RWPE2 (cell line): ENCODE measurements around the gene COPA.
A peak's percentile ranks its signal among the peaks of the same experiment; 100 is the strongest.
"Not testable (repeated sequence)": the region's sequence is repeated elsewhere in the genome, so short reads cannot be mapped to it uniquely, and the experiment has no call there.

Source experiments
- ATAC-seq: fragments of 200-7000 bp; cut with Tn5 transposase; 3 replicates; pipeline ENCODE4 v1.9.1; 2021; ENCODE audit warnings: low read depth
- DNase-seq: peaks from one replicate; pipeline ENCODE4 v3.0.0-alpha.2; 2020; ENCODE audit warnings: low spot score
- H3K27ac ChIP-seq: fragments of 450-650 bp; 2 replicates; pipeline ENCODE4 v1.5.1; 2017; ENCODE audit warnings: mild to moderate bottlenecking; ENCODE audit not compliant: poor library complexity, severe bottlenecking
- H3K27me3 ChIP-seq: fragments of 250-450 bp; sonication (Bioruptor Pico); 2 replicates; pipeline ENCODE4 v1.5.1; 2021; ENCODE audit warnings: mild to moderate bottlenecking, moderate library complexity; ENCODE audit not compliant: insufficient read depth, poor library complexity, severe bottlenecking
- H3K36me3 ChIP-seq: fragments of 250-450 bp; sonication (Bioruptor Pico); 2 replicates; pipeline ENCODE4 v1.5.1; 2020; ENCODE audit warnings: low read depth, mild to moderate bottlenecking, moderate library complexity
- H3K4me1 ChIP-seq: fragments of 250-450 bp; sonication (Bioruptor Pico); 2 replicates; pipeline ENCODE4 v1.5.1; 2021; ENCODE audit warnings: mild to moderate bottlenecking, moderate library complexity; ENCODE audit not compliant: insufficient read depth, poor library complexity, severe bottlenecking
- H3K4me3 ChIP-seq: fragments of 250-450 bp; sonication (Bioruptor Pico); 2 replicates; pipeline ENCODE4 v1.5.1; 2021; ENCODE audit warnings: mild to moderate bottlenecking, moderate library complexity; ENCODE audit not compliant: severe bottlenecking
- H3K9me3 ChIP-seq: fragments of 250-450 bp; sonication (Bioruptor Pico); 2 replicates; pipeline ENCODE4 v1.5.1; 2021; ENCODE audit warnings: mild to moderate bottlenecking, moderate library complexity; ENCODE audit not compliant: severe bottlenecking
- TF ChIP-seq, protein P1 (sequence below): fragments of 450-650 bp; IDR thresholded peaks from one replicate; pipeline ENCODE4 v1.5.1; 2017; ENCODE audit warnings: mild to moderate bottlenecking, moderate library complexity; ENCODE audit not compliant: poor library complexity, severe bottlenecking

COPA gene

GRCh38 chr1:160300173-160300572 lies 42.9 kb downstream of the COPA start:
- H3K4me3 ChIP-seq, result no peak overlapping the region
- TF ChIP-seq, protein P1, sequence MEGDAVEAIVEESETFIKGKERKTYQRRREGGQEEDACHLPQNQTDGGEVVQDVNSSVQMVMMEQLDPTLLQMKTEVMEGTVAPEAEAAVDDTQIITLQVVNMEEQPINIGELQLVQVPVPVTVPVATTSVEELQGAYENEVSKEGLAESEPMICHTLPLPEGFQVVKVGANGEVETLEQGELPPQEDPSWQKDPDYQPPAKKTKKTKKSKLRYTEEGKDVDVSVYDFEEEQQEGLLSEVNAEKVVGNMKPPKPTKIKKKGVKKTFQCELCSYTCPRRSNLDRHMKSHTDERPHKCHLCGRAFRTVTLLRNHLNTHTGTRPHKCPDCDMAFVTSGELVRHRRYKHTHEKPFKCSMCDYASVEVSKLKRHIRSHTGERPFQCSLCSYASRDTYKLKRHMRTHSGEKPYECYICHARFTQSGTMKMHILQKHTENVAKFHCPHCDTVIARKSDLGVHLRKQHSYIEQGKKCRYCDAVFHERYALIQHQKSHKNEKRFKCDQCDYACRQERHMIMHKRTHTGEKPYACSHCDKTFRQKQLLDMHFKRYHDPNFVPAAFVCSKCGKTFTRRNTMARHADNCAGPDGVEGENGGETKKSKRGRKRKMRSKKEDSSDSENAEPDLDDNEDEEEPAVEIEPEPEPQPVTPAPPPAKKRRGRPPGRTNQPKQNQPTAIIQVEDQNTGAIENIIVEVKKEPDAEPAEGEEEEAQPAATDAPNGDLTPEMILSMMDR, result no peak
- DNase-seq (no peak), ATAC-seq (no peak)
- H3K27ac ChIP-seq, result no peak overlapping the region
- no peaks in the 10 kb centered on the region for H3K27me3 ChIP-seq
- peaks cover 97% of the 10 kb centered on the region for H3K36me3 ChIP-seq
- H3K4me1 ChIP-seq, result no peaks in the 10 kb centered on the region
- H3K9me3 ChIP-seq, result no peaks in the 10 kb centered on the region

GRCh38 chr1:160296036-160296435 lies 47.0 kb downstream of the COPA start:
- Histone ChIP-seq H3K4me1 (no peaks in the 10 kb centered on the region), H3K36me3 (peaks cover 100% of the 10 kb centered on the region), H3K27me3 (no peaks in the 10 kb centered on the region), H3K4me3 (no peak overlapping the region), H3K9me3 (no peaks in the 10 kb centered on the region), H3K27ac (no peak overlapping the region)
- TF ChIP-seq, protein P1, result no peak
- DNase-seq (no peak), ATAC-seq (no peak)

- H3K4me3 ChIP-seq, result no peak overlapping the region
- H3K9me3 ChIP-seq, result no peaks in the 10 kb centered on the region
- H3K27me3 ChIP-seq, result no peaks in the 10 kb centered on the region
- peaks cover 99% of the 10 kb centered on the region for H3K36me3 ChIP-seq
- no peak for ATAC-seq
- TF ChIP-seq, protein P1, result no peak
- H3K4me1 ChIP-seq, result no peaks in the 10 kb centered on the region
- DNase-seq, result no peak
- H3K27ac ChIP-seq, result no peak overlapping the region
These were observed 49.8 kb downstream of the COPA start for GRCh38 chr1:160293020-160293968.

DNA sequence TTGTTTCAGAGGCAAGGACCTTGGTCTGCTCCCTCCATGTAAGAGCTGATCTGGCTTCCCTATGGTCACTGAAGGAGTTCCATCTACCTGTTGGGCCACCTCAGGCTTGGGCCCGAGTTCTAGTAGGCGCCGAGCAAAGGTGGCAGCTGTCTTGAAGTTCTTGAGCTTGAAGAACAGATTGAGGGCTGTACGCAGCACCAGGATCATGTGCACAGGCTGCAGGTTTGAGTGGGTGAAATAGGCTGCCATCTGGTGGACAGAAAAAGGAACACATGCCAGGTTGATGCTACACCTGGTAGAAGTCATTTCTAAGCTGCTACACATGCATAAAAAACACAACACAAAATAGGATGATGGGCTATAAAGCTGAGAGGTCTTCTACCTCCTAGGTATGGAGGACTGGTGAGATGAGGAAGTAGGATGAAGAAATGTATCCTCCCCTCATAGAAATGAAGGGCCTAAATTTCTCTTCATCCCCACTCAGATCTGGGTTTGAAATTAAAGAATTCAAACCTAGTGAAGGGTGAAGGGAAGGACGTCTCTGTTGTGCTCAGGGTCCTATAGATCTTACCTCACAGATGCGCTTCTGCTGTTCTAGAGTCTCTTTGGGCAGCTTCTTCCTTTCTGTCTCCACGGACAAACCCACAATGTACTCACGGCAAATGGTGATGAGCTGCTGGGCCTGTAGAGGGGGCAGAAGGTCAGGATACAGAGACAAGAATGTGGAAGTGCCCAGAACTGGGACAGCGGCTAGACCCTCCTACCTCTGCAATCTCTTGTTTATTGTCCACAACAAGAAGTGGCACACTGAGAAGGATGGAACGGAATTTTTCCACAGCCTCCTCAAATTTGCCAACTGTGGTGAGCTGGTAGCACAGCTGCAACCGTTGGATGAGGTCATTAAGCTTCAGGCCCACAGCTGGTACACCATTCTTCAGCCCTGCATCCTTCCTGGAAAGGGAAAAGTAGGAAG lies 51.5 kb downstream of the COPA start:
- ATAC-seq (peak; percentile 87), DNase-seq (no peak)
- TF ChIP-seq, protein P1, result peak; percentile 86
- H3K4me3 ChIP-seq, result no peak overlapping the region
- no peak overlapping the region for H3K27ac ChIP-seq
- H3K27me3 ChIP-seq, result no peaks in the 10 kb centered on the region
- no peaks in the 10 kb centered on the region for H3K9me3 ChIP-seq
- no peaks in the 10 kb centered on the region for H3K4me1 ChIP-seq
- peaks cover 82% of the 10 kb centered on the region for H3K36me3 ChIP-seq

- not testable (repeated sequence) for H3K4me3 ChIP-seq, ATAC-seq, H3K27ac ChIP-seq, DNase-seq, H3K27me3 ChIP-seq, H3K4me1 ChIP-seq, H3K9me3 ChIP-seq
- peaks cover 46% of the 10 kb centered on the region for H3K36me3 ChIP-seq
These were observed 55.3 kb downstream of the COPA start for GRCh38 chr1:160287769-160288168.
